Parathyroid adenoma (tissue), 2 donors: Measurements from ENCODE around the gene ZBTB49.

Source experiments
- H2AFZ ChIP-seq: fragments of 300-600 bp; sonication (generic); one replicate; pipeline ENCODE4 v1.7.0; 2017; ENCODE audit warnings: antibody characterized with exemption, mild to moderate bottlenecking
- H3K27ac ChIP-seq: fragments of 300-600 bp; sonication (generic); one replicate; pipeline ENCODE4 v1.7.0; 2017
- H3K27me3 ChIP-seq: fragments of 300-600 bp; sonication (generic); one replicate; pipeline ENCODE4 v1.7.0; 2017; ENCODE audit warnings: low read length; ENCODE audit not compliant: control insufficient read depth, insufficient read depth
- H3K36me3 ChIP-seq: fragments of 300-600 bp; sonication (generic); one replicate; pipeline ENCODE4 v1.7.0; 2017; ENCODE audit warnings: low read length; ENCODE audit not compliant: control insufficient read depth, insufficient read depth
- H3K4me1 ChIP-seq: fragments of 300-600 bp; sonication (generic); one replicate; pipeline ENCODE4 v1.7.0; 2017; ENCODE audit warnings: control low read depth
- H3K4me2 ChIP-seq: fragments of 300-600 bp; sonication (generic); one replicate; pipeline ENCODE4 v1.7.0; 2017; ENCODE audit warnings: low read length
- H3K4me3 ChIP-seq: fragments of 300-600 bp; sonication (generic); one replicate; pipeline ENCODE4 v1.7.0; 2017; ENCODE audit warnings: low read depth, low read length
- H3K79me2 ChIP-seq: fragments of 300-600 bp; sonication (generic); one replicate; pipeline ENCODE4 v1.7.0; 2017; ENCODE audit warnings: control low read depth
- H3K9ac ChIP-seq: fragments of 300-600 bp; sonication (generic); one replicate; pipeline ENCODE4 v1.7.0; 2017; ENCODE audit warnings: mild to moderate bottlenecking
- H3K9me3 ChIP-seq: fragments of 300-600 bp; sonication (generic); one replicate; pipeline ENCODE4 v1.7.0; 2017; ENCODE audit warnings: low read length; ENCODE audit not compliant: control insufficient read depth
- TF ChIP-seq, protein P1 (sequence below): fragments of 300-600 bp; sonication (generic); IDR thresholded peaks from one replicate; pipeline ENCODE4 v1.7.0; 2017; ENCODE audit warnings: antibody characterized with exemption, mild to moderate bottlenecking
- donor health status: primary hyperparathyroidism.

ZBTB49 gene

DNA sequence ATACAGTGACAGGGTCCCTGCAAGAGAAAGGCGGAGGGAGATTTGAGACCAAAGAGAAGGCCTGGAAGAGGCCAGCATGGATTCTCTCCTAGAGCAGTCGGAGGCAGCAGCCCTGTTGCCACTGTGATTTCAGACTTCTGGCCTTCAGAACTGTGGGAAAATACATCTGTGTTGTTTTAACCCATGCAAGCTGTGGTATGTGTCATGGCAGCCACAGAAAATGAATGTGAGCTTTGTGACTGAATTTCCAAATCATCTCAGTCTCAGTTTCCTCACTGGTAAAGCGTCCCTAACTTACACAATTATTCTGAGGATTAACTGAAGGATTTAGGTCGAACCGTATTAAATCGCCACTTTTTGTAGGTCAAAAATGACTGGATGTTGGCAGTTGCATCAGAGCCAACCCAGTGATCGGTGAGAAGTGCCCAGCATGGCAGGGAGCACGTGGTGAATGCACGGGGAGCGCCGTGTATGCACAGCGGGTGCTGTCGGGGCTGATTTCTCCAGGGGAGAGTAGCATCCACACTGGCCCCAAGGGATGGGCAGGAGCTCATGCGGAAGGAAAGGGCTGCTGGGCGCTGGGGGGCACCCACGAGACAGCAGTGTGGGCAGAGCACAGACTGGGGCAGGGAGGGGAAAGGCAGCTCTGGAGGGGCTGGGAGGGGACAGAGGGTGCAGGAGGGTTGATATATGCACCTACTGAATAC lies 73.1 kb downstream of the ZBTB49 start:
- H2AFZ ChIP-seq, result no peak overlapping the region
- TF ChIP-seq, protein P1, sequence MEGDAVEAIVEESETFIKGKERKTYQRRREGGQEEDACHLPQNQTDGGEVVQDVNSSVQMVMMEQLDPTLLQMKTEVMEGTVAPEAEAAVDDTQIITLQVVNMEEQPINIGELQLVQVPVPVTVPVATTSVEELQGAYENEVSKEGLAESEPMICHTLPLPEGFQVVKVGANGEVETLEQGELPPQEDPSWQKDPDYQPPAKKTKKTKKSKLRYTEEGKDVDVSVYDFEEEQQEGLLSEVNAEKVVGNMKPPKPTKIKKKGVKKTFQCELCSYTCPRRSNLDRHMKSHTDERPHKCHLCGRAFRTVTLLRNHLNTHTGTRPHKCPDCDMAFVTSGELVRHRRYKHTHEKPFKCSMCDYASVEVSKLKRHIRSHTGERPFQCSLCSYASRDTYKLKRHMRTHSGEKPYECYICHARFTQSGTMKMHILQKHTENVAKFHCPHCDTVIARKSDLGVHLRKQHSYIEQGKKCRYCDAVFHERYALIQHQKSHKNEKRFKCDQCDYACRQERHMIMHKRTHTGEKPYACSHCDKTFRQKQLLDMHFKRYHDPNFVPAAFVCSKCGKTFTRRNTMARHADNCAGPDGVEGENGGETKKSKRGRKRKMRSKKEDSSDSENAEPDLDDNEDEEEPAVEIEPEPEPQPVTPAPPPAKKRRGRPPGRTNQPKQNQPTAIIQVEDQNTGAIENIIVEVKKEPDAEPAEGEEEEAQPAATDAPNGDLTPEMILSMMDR, result no peak
- no peaks in the 10 kb centered on the region for H3K4me1 ChIP-seq
- H3K4me2 ChIP-seq, result no peak overlapping the region
- no peaks in the 10 kb centered on the region for H3K9me3 ChIP-seq
- H3K27me3 ChIP-seq, result no peaks in the 10 kb centered on the region
- H3K79me2 ChIP-seq, result no peaks in the 10 kb centered on the region
- H3K4me3 ChIP-seq, result no peak overlapping the region
- H3K9ac ChIP-seq, result no peak overlapping the region
- no peak overlapping the region for H3K27ac ChIP-seq
- no peaks in the 10 kb centered on the region for H3K36me3 ChIP-seq

DNA sequence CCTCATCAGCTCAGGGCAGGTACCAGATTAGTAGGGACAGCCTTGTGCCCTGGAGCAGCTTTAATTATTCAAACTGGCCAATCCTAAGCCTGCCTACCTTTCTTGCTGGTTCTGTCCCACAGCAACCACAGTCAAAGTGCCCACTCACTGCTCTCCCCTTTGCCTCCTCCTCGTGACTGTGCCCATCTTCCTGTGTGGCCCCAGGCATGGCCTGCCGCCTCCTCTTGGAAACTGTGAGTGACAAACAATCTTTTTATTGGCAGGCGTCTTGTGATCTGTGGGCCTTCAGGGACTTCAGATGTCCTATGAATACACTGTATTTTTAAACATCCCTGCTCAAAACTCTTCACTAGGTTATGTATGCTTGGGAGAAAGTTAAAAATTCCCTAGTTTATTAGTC lies 74.0 kb downstream of the ZBTB49 start:
- no peaks in the 10 kb centered on the region for H3K27me3 ChIP-seq
- H3K4me1 ChIP-seq, result no peaks in the 10 kb centered on the region

DNA sequence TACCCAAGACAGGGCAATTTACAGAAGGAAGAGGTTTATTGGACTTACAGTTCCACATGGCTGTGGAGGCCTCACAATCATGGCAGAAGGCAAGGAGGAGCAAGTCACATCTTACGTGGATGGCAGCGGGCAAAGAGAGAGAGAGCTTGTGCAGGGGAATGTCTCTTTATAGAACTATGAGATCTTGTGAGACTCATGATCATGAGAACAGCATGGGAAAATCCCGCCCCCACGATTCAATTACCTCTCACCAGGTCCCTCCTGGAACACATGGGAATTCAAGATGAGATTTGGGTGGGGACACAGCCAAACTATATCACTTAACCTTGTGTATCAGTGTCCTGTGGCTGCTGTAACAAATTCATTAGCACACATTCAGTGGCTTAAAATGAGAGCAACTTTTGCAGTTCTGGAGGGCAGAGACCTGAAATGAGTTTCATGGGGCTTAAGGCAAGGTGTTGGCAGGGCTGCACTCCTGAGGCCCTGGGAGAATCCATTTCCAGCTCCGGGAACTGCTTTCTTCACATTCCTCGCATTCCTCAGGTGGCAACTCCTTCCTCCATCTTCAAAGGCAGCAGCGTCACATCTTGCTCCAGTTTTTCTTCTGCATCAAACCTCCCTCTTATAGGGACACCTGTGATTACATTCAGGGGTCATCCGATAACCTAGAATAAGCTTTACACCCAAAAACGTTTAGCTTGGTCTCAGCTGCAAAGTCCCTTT lies 74.6 kb downstream of the ZBTB49 start:
- H3K4me2 ChIP-seq, result no peak overlapping the region
- H3K79me2 ChIP-seq, result no peaks in the 10 kb centered on the region
- H3K4me1 ChIP-seq, result no peaks in the 10 kb centered on the region
- TF ChIP-seq, protein P1, result no peak
- no peak overlapping the region for H3K27ac ChIP-seq
- no peaks in the 10 kb centered on the region for H3K9me3 ChIP-seq
- H2AFZ ChIP-seq, result no peak overlapping the region
- no peak overlapping the region for H3K9ac ChIP-seq
- H3K27me3 ChIP-seq, result no peaks in the 10 kb centered on the region
- no peaks in the 10 kb centered on the region for H3K36me3 ChIP-seq
- H3K4me3 ChIP-seq, result no peak overlapping the region

More for the DNA sequence above, 74.0 kb downstream of the ZBTB49 start:
- H3K4me2 ChIP-seq, result no peak overlapping the region
- H2AFZ ChIP-seq, result no peak overlapping the region
- TF ChIP-seq, protein P1, result no peak
- H3K36me3 ChIP-seq, result no peaks in the 10 kb centered on the region
- H3K79me2 ChIP-seq, result no peaks in the 10 kb centered on the region
- H3K27ac ChIP-seq, result no peak overlapping the region
- no peak overlapping the region for H3K4me3 ChIP-seq
- no peak overlapping the region for H3K9ac ChIP-seq
- no peaks in the 10 kb centered on the region for H3K9me3 ChIP-seq

DNA sequence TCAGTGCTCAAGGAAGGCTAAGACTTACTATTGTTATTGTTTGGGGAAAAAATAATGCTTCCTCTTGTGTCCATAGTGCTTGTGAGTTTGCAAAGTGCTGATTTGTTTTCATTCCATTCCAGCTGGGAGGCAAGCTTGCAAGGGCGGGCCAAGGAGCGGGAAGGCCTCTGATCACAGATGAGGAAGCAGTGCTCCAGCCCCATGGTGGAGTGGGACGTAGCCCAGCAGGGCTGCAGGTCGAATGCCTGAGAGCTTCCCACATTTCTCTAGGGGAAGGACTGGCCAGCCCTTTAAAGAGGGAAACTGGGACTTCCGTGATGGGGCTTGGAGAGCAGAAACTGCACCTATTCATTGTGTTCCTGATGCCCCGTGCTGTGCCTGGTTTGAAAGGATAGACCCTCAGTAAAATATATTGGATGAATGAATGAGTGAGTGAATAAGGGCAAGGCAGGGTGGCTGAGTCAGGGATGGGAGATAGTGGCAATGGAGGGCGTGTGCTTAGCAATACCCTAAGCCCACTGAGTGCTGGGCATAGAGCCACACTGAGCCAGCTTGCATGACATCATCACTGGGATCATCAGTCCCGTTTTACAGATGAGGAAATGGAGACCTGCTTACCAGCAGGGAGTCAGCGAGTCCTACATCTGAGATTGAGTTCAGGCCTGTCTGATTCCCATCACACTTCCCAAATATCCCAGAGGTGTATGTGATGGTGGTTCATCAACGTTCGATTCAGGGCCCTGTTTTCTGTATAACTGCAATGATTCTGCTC lies 78.9 kb downstream of the ZBTB49 start:
- Histone ChIP-seq H3K4me2 (no peak overlapping the region), H2AFZ (no peak overlapping the region), H3K27me3 (no peaks in the 10 kb centered on the region), H3K9ac (no peak overlapping the region), H3K4me1 (no peaks in the 10 kb centered on the region), H3K79me2 (no peaks in the 10 kb centered on the region), H3K27ac (no peak overlapping the region), H3K4me3 (no peak overlapping the region), H3K9me3 (no peaks in the 10 kb centered on the region), H3K36me3 (no peaks in the 10 kb centered on the region)
- TF ChIP-seq, protein P1, result no peak
